Measurements from ENCODE around the gene EFNA5.

EFNA5 gene

GRCh38 chr5:107636555-107636954, 34.2 kb downstream of the EFNA5 start:
- no peak for DNase-seq

GRCh38 chr5:107636068-107636467, 34.7 kb downstream of the EFNA5 start:
- no peak for DNase-seq

GRCh38 chr5:107634981-107635848, 35.5 kb downstream of the EFNA5 start:
- no peak for DNase-seq

- DNase-seq: no peak
Measured at GRCh38 chr5:107633171-107633901, 37.4 kb downstream of the EFNA5 start.

- no peak for DNase-seq
Measured at GRCh38 chr5:107631805-107632362, 38.9 kb downstream of the EFNA5 start.

GRCh38 chr5:107630184-107630583, 40.6 kb downstream of the EFNA5 start:
- DNase-seq: no peak

- no peak for DNase-seq
Measured at GRCh38 chr5:107624235-107624634, 46.5 kb downstream of the EFNA5 start.

- DNase-seq: no peak
Measured at GRCh38 chr5:107621089-107621488, 49.6 kb downstream of the EFNA5 start.

GRCh38 chr5:107619781-107620180, 51.0 kb downstream of the EFNA5 start:
- no peak for DNase-seq

- no peak for DNase-seq
Measured at GRCh38 chr5:107618242-107618641, 52.5 kb downstream of the EFNA5 start.

GRCh38 chr5:107617052-107617451, 53.7 kb downstream of the EFNA5 start:
- no peak for DNase-seq

GRCh38 chr5:107616213-107616612, 54.5 kb downstream of the EFNA5 start:
- DNase-seq: no peak

- no peak for DNase-seq
Measured at GRCh38 chr5:107615299-107615817, 55.4 kb downstream of the EFNA5 start.

- DNase-seq: no peak
Measured at GRCh38 chr5:107612541-107612940, 58.2 kb downstream of the EFNA5 start.

- DNase-seq: no peak
Measured at GRCh38 chr5:107610798-107611197, 59.9 kb downstream of the EFNA5 start.

- DNase-seq: no peak
Measured at GRCh38 chr5:107607671-107608345, 62.9 kb downstream of the EFNA5 start.

GRCh38 chr5:107607196-107607595, 63.5 kb downstream of the EFNA5 start:
- DNase-seq: no peak

- no peak for DNase-seq
Measured at GRCh38 chr5:107605596-107606125, 65.1 kb downstream of the EFNA5 start.

- DNase-seq: no peak
Measured at GRCh38 chr5:107604990-107605389, 65.7 kb downstream of the EFNA5 start.

GRCh38 chr5:107604146-107604910, 66.4 kb downstream of the EFNA5 start:
- no peak for DNase-seq

- DNase-seq: no peak
Measured at GRCh38 chr5:107603349-107603748, 67.4 kb downstream of the EFNA5 start.

- no peak for DNase-seq
Measured at GRCh38 chr5:107602896-107603295, 67.8 kb downstream of the EFNA5 start.

Measured in NCI-H2029 treated with DMSO at 0.1 percent for 48 hours (cell line).